ENCODE results near the gene CCDC142. TPM values are rescaled to one million over a fixed set of nuclear protein-coding genes. Genes with fewer than 3 reads are reported as not detected.
A peak's percentile ranks its signal among the peaks of the same experiment; 100 is the strongest.

CCDC142 gene
- total and polyA plus RNA-seq, 9 of the 15 experiments (the other 6 are each of a cell fraction or from before 2014, with no cell fraction given), result 0.55 to 11.7 (median 7.2) TPM

DNA sequence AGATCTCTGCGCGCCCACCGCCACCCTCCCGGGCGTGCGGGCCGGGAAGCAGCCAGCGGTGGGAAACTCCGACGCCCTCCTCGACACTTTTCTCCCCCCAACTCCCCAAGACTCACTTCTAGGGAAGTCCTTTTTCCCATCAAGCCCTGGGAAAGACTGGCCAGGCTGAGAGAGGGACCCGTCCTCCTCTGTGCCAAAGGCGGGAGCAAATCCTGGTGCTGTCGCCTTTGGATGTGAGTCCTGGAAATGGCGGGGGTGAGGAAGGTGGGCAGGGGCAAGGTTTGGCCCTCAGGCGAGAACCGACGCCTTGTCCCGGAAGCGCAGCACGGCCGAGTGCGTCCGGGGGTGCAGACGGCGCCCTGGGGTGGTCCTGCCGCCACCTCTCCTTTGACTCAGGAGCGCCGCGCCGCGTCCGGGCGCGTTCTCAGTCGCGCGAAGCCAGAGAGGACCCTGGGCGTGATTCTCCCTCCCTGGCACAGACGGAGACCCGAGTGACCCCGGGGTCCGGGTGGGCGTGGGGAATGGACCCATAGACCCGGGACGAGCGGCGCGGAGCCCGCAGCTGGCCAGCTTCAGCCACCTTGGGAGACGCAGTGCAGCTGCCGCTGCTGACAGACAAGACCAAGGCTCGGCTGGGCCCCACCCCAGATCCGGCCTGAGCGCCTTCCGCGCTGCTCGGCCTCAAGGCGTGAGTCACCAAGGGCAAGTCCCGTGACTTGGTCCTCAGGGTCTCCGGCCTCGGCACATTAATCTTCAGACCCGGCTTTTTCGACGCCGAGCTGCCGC, 20.1 kb upstream of the CCDC142 start (continued):
- TF ChIP-seq ZNF347 (CRISPR knock-in tag; IDR thresholded peaks at IDR 0.05; ENCODE audit: low read depth), result no peak
- TF ChIP-seq NCOA1 (IDR thresholded peaks at IDR 0.05; ENCODE audit: low read depth), result peak; percentile 36
- peak; percentile 82; the same call in 1 of the 2 replicates for TF ChIP-seq RBM34 (IDR thresholded peaks at IDR 0.05; ENCODE audit: borderline replicate concordance, insufficient read depth, low read length)
- peak; percentile 91 for TF ChIP-seq ZFX (CRISPR knock-in tag; IDR thresholded peaks at IDR 0.05)
- TF ChIP-seq ZNF165 (CRISPR knock-in tag; IDR thresholded peaks at IDR 0.05; ENCODE audit: borderline replicate concordance), result no peak
- TF ChIP-seq, protein P1, sequence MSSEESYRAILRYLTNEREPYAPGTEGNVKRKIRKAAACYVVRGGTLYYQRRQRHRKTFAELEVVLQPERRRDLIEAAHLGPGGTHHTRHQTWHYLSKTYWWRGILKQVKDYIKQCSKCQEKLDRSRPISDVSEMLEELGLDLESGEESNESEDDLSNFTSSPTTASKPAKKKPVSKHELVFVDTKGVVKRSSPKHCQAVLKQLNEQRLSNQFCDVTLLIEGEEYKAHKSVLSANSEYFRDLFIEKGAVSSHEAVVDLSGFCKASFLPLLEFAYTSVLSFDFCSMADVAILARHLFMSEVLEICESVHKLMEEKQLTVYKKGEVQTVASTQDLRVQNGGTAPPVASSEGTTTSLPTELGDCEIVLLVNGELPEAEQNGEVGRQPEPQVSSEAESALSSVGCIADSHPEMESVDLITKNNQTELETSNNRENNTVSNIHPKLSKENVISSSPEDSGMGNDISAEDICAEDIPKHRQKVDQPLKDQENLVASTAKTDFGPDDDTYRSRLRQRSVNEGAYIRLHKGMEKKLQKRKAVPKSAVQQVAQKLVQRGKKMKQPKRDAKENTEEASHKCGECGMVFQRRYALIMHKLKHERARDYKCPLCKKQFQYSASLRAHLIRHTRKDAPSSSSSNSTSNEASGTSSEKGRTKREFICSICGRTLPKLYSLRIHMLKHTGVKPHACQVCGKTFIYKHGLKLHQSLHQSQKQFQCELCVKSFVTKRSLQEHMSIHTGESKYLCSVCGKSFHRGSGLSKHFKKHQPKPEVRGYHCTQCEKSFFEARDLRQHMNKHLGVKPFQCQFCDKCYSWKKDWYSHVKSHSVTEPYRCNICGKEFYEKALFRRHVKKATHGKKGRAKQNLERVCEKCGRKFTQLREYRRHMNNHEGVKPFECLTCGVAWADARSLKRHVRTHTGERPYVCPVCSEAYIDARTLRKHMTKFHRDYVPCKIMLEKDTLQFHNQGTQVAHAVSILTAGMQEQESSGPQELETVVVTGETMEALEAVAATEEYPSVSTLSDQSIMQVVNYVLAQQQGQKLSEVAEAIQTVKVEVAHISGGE (CRISPR knock-in tag; IDR thresholded peaks at IDR 0.05), result no peak
- TF ChIP-seq ZNF143 (CRISPR knock-in tag; IDR thresholded peaks at IDR 0.05), result no peak
- 0 out of 2 replicates have a peak, but pooled peaks have one; percentile 20 for TF ChIP-seq EP300 (IDR thresholded peaks at IDR 0.05; ENCODE audit: low read length)
- TF ChIP-seq CHD2 (IDR thresholded peaks at IDR 0.05; ENCODE audit: low read depth, low read length), result no peak
- peak; percentile 29; the same call in 1 of the 2 replicates for TF ChIP-seq CREM (IDR thresholded peaks at IDR 0.05; ENCODE audit: low read depth)
- no peak for TF ChIP-seq ZC3H11A (IDR thresholded peaks at IDR 0.05; ENCODE audit: low read depth, low read length)
- no peak; the same call in 1 of the 2 replicates for TF ChIP-seq HCFC1 (IDR thresholded peaks at IDR 0.05; ENCODE audit: low read depth, low read length)
- TF ChIP-seq ZNF41 (CRISPR knock-in tag; conservative IDR thresholded peaks at IDR 0.05), result no peak
- peak in 1 of 2 experiments; percentile 38; a peak in 2 of 4 replicates for TF ChIP-seq RAD21 (CRISPR knock-in tag; conservative IDR thresholded peaks at IDR 0.05 in 1 of 2, IDR thresholded peaks at IDR 0.05 in 1 of 2)
- TF ChIP-seq FOXP1 (CRISPR knock-in tag; IDR thresholded peaks at IDR 0.05), result 0 out of 2 replicates have a peak, but pooled peaks have one; percentile 68
- TF ChIP-seq, protein P2, sequence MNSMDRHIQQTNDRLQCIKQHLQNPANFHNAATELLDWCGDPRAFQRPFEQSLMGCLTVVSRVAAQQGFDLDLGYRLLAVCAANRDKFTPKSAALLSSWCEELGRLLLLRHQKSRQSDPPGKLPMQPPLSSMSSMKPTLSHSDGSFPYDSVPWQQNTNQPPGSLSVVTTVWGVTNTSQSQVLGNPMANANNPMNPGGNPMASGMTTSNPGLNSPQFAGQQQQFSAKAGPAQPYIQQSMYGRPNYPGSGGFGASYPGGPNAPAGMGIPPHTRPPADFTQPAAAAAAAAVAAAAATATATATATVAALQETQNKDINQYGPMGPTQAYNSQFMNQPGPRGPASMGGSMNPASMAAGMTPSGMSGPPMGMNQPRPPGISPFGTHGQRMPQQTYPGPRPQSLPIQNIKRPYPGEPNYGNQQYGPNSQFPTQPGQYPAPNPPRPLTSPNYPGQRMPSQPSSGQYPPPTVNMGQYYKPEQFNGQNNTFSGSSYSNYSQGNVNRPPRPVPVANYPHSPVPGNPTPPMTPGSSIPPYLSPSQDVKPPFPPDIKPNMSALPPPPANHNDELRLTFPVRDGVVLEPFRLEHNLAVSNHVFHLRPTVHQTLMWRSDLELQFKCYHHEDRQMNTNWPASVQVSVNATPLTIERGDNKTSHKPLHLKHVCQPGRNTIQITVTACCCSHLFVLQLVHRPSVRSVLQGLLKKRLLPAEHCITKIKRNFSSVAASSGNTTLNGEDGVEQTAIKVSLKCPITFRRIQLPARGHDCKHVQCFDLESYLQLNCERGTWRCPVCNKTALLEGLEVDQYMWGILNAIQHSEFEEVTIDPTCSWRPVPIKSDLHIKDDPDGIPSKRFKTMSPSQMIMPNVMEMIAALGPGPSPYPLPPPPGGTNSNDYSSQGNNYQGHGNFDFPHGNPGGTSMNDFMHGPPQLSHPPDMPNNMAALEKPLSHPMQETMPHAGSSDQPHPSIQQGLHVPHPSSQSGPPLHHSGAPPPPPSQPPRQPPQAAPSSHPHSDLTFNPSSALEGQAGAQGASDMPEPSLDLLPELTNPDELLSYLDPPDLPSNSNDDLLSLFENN (IDR thresholded peaks at IDR 0.05; ENCODE audit: low read depth in 2 of 2, low read length in 2 of 2), result no peak

Data from K562 (cell line).